A673 (cell line): ENCODE data around the gene MSL2.

Experiments used
- CTCF ChIP-seq: fragments of 300-800, 200-600 bp; sonication (generic); conservative IDR thresholded peaks from 2 replicates; pipeline ENCODE4 v1.5.1; 2017; ENCODE audit warnings: low read depth, mild to moderate bottlenecking, antibody characterized with exemption, low read length, moderate library complexity, mixed read lengths
- EZH2 ChIP-seq: fragments of 200-600 bp; sonication (generic); IDR thresholded peaks from 2 replicates; pipeline ENCODE4 v1.6.1; 2017; ENCODE audit warnings: borderline replicate concordance, low read depth, mild to moderate bottlenecking, mixed read lengths, antibody characterized with exemption, low read length; ENCODE audit not compliant: poor library complexity, severe bottlenecking

GRCh38 chr3:136173939-136174490, 22.1 kb downstream of the MSL2 start:
- TF ChIP-seq EZH2 (no peak), CTCF (no peak)
